ENCODE measurements around the gene SPHK1. TPM values are rescaled to one million over a fixed set of nuclear protein-coding genes. Genes with fewer than 3 reads are reported as not detected.

The SPHK1 gene
- total and polyA plus RNA-seq, 5 donors from 2014 or later = 0.09 to 0.52 (median 0.12) TPM; not detected in 2

DNA sequence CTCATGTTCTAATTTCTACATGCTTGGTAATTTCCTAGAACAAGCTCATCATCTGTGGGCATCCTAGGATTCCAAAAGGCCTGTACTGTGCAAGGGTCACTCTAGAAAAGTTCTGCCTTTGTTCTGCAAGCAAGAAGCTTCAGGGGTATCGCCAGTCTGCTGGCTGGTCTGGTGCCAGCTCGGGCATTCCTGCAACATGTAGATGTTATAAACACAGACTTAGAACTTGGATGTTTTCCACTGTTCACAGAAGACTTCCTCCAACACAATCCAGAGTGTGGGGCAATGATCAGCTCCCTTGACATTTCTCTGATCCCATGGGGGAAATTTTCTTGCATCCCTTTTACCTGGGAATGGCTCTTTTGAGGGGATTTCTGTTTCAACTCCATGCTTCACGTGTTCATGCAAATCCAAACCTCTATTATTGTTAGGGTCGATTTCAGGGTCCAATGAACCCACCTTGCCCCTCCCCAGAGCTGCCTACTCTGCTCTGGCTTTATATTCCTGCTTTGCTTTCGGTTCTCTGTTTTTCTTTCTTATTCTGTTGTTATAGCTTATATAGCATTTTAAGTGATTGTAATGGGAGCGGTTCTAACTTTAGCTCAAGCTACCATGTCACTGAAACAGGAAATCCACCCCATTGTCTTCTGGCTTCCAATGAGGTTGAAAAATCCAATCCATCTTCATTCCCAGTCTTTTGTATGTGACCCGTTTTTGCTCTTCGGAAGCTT, 43.3 kb downstream of the SPHK1 start:
- ATAC-seq (ENCODE audit: low read depth in 2 of 2) = no peak
- no peaks in the 10 kb centered on the region for H3K27me3 Mint-ChIP-seq
- peak overlapping the region in 1 of 3 donors; percentile 26 for H3K27ac Mint-ChIP-seq
- H3K4me3 Mint-ChIP-seq = no peak overlapping the region
- Histone ChIP-seq H3K27ac (ENCODE audit: insufficient read depth, low read length, poor library complexity, severe bottlenecking) (no peak overlapping the region), H3K4me3 (ENCODE audit: low read depth, low read length) (no peak overlapping the region), H3K4me1 (ENCODE audit: control insufficient read depth, insufficient read depth, low read length, poor library complexity, severe bottlenecking) (no peaks in the 10 kb centered on the region), H3K36me3 (ENCODE audit: control insufficient read depth, insufficient read depth, low read length) (no peaks in the 10 kb centered on the region), H3K9me3 (ENCODE audit: control insufficient read depth in 2 of 2, low read length in 2 of 2) (no peaks in the 10 kb centered on the region), H3K27me3 (ENCODE audit: control insufficient read depth, insufficient read depth, low read length) (no peaks in the 10 kb centered on the region)
- peaks cover 8% of the 10 kb centered on the region for H3K36me3 Mint-ChIP-seq
- H3K9me3 Mint-ChIP-seq = peaks cover 0 to 1% (median 0%) of the 10 kb centered on the region in 7 donors
- no peak for DNase-seq
- H3K4me1 Mint-ChIP-seq = peaks cover 8 to 26% (median 22%) of the 10 kb centered on the region in 4 donors

DNA sequence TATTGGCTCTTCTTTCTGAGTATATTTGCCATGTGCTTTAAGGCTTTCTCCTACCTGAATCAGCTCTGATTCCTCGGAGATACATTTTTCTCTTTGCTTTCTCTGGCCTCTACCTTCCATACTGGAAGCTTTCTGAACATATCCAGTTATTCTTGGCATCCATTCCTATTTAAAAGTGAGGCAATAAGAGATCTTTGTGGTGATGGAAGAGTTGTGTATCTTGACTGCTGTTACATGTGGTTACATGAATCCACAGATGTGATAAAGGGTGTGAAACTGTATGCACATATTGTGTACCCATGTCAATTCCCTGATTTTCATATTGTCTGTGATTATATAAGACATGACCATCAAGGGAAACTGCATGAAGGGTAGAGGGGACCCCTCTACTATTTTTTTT, 44.1 kb downstream of the SPHK1 start:
- Mint-ChIP-seq H3K36me3 (peaks cover 5% of the 10 kb centered on the region), H3K9me3 (peaks cover 0 to 1% (median 0%) of the 10 kb centered on the region in 7 donors), H3K4me1 (peaks cover 8 to 27% (median 20%) of the 10 kb centered on the region in 4 donors), H3K4me3 (no peak overlapping the region), H3K27ac (peak overlapping the region in 1 of 3 donors; percentile 56), H3K27me3 (no peaks in the 10 kb centered on the region)
- ATAC-seq (ENCODE audit: low read depth in 2 of 2) (no peak), DNase-seq (no peak)
- H3K4me1 ChIP-seq (ENCODE audit: control insufficient read depth, insufficient read depth, low read length, poor library complexity, severe bottlenecking) = no peaks in the 10 kb centered on the region
- no peak overlapping the region for H3K27ac ChIP-seq (ENCODE audit: insufficient read depth, low read length, poor library complexity, severe bottlenecking)
- no peaks in the 10 kb centered on the region for H3K27me3 ChIP-seq (ENCODE audit: control insufficient read depth, insufficient read depth, low read length)
- H3K4me3 ChIP-seq (ENCODE audit: low read depth, low read length) = no peak overlapping the region
- H3K9me3 ChIP-seq (ENCODE audit: control insufficient read depth in 2 of 2, low read length in 2 of 2) = no peaks in the 10 kb centered on the region
- no peaks in the 10 kb centered on the region for H3K36me3 ChIP-seq (ENCODE audit: control insufficient read depth, insufficient read depth, low read length)

DNA sequence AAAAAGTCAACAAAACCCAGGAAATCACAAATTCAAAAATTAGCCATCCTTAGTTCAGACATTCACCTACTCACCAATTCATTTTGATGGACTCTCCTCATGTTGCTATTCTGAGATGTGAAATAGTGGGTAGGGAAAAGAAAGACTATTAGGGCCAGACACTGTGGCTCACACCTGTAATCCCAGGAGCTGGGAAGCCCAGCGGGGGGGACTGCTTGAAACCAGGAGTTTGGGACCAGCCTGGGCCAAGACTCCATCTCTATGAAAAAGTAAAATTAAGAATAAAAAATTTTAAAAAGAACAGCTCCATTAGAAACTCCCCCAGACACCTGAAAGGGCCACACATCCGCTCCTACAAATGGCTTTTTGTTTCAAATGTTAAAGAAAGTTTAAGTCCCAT, 47.1 kb downstream of the SPHK1 start:
- Mint-ChIP-seq H3K4me1 (peaks cover 7 to 28% (median 22%) of the 10 kb centered on the region in 4 donors), H3K4me3 (no peak overlapping the region), H3K27ac (peak overlapping the region in 1 of 3 donors; percentile 54), H3K27me3 (no peaks in the 10 kb centered on the region), H3K9me3 (peaks cover 0 to 1% (median 0%) of the 10 kb centered on the region in 7 donors), H3K36me3 (peaks cover 13% of the 10 kb centered on the region)
- no peaks in the 10 kb centered on the region for H3K9me3 ChIP-seq (ENCODE audit: control insufficient read depth in 2 of 2, low read length in 2 of 2)
- H3K27me3 ChIP-seq (ENCODE audit: control insufficient read depth, insufficient read depth, low read length) = no peaks in the 10 kb centered on the region
- H3K36me3 ChIP-seq (ENCODE audit: control insufficient read depth, insufficient read depth, low read length) = peaks cover 9% of the 10 kb centered on the region
- DNase-seq (no peak), ATAC-seq (ENCODE audit: low read depth in 2 of 2) (no peak)
- H3K4me1 ChIP-seq (ENCODE audit: control insufficient read depth, insufficient read depth, low read length, poor library complexity, severe bottlenecking) = no peaks in the 10 kb centered on the region
- H3K4me3 ChIP-seq (ENCODE audit: low read depth, low read length) = no peak overlapping the region
- H3K27ac ChIP-seq (ENCODE audit: insufficient read depth, low read length, poor library complexity, severe bottlenecking) = no peak overlapping the region

DNA sequence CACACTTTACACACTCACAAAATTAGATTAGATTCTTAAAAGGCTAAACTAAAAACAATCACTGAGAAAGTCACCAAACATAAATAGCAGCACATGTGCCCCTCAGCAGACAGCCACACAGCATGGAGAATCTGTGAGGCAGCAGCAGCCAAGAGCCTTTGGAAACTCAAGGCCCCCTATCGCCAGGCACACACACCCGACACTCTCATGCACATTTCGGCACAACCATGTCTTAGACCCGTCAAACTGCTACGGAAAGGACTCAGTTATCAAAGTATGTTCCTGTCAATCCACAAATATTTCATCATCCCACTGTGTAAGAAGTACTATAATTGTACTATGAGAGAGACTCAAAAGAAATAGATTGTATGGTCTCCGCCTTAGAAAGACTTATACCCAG, 47.6 kb downstream of the SPHK1 start:
- DNase-seq (no peak), ATAC-seq (ENCODE audit: low read depth in 2 of 2) (no peak)
- H3K27ac ChIP-seq (ENCODE audit: insufficient read depth, low read length, poor library complexity, severe bottlenecking) = no peak overlapping the region
- H3K9me3 Mint-ChIP-seq = peaks cover 0 to 1% (median 0%) of the 10 kb centered on the region in 7 donors
- peak overlapping the region in 1 of 3 donors; percentile 54 for H3K27ac Mint-ChIP-seq
- no peaks in the 10 kb centered on the region for H3K4me1 ChIP-seq (ENCODE audit: control insufficient read depth, insufficient read depth, low read length, poor library complexity, severe bottlenecking)
- peaks cover 13% of the 10 kb centered on the region for H3K36me3 Mint-ChIP-seq
- H3K27me3 ChIP-seq (ENCODE audit: control insufficient read depth, insufficient read depth, low read length) = no peaks in the 10 kb centered on the region
- peaks cover 9% of the 10 kb centered on the region for H3K36me3 ChIP-seq (ENCODE audit: control insufficient read depth, insufficient read depth, low read length)
- no peak overlapping the region for H3K4me3 Mint-ChIP-seq
- peaks cover 2 to 26% (median 20%) of the 10 kb centered on the region in 4 donors for H3K4me1 Mint-ChIP-seq
- H3K9me3 ChIP-seq (ENCODE audit: control insufficient read depth in 2 of 2, low read length in 2 of 2) = no peaks in the 10 kb centered on the region
- H3K27me3 Mint-ChIP-seq = no peaks in the 10 kb centered on the region
- H3K4me3 ChIP-seq (ENCODE audit: low read depth, low read length) = no peak overlapping the region

DNA sequence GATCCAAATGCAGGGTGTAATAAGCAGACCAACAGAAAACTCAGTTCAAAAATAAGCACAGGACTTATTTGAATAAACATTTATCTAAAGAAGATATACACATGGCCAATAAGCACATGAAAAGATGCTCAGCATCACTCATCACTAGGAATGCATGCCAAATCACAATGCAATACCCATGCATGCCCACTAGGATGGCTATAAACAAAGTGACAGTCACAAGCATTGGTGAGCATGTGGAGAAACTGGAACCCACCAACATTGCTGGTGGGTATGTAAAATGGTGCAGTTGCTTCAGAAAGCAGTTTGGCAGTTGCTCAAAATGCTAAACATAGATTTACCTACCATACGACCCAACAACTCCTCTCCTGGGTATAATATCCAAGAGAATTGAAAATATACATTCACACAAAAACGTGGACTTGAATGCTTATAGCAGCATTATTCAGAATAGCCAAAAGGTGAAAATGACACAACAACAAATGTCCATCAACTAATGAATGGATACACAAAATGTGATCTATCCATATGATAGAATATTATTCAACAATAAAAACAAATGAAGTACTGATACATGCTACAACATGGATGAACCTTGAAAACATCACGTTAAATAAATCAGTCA, 48.4 kb downstream of the SPHK1 start:
- no peaks in the 10 kb centered on the region for H3K27me3 Mint-ChIP-seq
- H3K4me1 ChIP-seq (ENCODE audit: control insufficient read depth, insufficient read depth, low read length, poor library complexity, severe bottlenecking) = no peaks in the 10 kb centered on the region
- no peak overlapping the region for H3K27ac ChIP-seq (ENCODE audit: insufficient read depth, low read length, poor library complexity, severe bottlenecking)
- H3K36me3 Mint-ChIP-seq = peaks cover 13% of the 10 kb centered on the region
- H3K4me1 Mint-ChIP-seq = peaks cover 0 to 28% (median 17%) of the 10 kb centered on the region in 4 donors
- peaks cover 0 to 1% (median 0%) of the 10 kb centered on the region in 7 donors for H3K9me3 Mint-ChIP-seq
- no peak overlapping the region for H3K4me3 ChIP-seq (ENCODE audit: low read depth, low read length)
- H3K27me3 ChIP-seq (ENCODE audit: control insufficient read depth, insufficient read depth, low read length) = no peaks in the 10 kb centered on the region
- peaks cover 9% of the 10 kb centered on the region for H3K36me3 ChIP-seq (ENCODE audit: control insufficient read depth, insufficient read depth, low read length)
- no peak overlapping the region for H3K4me3 Mint-ChIP-seq
- H3K27ac Mint-ChIP-seq = peak overlapping the region in 1 of 3 donors; percentile 60
- H3K9me3 ChIP-seq (ENCODE audit: control insufficient read depth in 2 of 2, low read length in 2 of 2) = no peaks in the 10 kb centered on the region
- DNase-seq (peak in 1 of 3 donors; percentile 39), ATAC-seq (ENCODE audit: low read depth in 2 of 2) (no peak)

DNA sequence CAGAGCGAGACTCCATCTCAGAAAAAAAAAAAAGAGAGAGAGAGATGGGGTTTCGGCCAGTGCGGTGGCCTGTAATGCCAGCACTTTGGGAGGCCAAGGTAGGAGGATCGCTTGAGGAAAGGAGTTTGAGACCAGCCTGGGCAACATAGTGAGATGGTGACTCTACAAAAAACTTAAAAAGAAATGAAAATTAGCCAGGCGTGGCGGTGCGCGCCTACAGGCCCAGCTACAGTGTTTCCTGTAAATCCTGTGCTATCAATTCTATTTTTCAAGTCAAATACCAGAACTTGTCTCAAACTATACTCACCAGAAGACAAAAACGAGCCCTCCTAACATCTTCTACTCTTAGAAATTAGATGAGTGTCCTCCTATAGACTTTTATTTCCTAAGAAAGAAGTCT, 49.3 kb downstream of the SPHK1 start:
- Mint-ChIP-seq H3K27ac (no peak overlapping the region), H3K4me1 (peaks cover 0 to 33% (median 12%) of the 10 kb centered on the region in 4 donors), H3K27me3 (no peaks in the 10 kb centered on the region), H3K36me3 (peaks cover 13% of the 10 kb centered on the region), H3K4me3 (no peak overlapping the region), H3K9me3 (peaks cover 0 to 1% (median 0%) of the 10 kb centered on the region in 7 donors)
- H3K4me1 ChIP-seq (ENCODE audit: control insufficient read depth, insufficient read depth, low read length, poor library complexity, severe bottlenecking) = no peaks in the 10 kb centered on the region
- no peak overlapping the region for H3K27ac ChIP-seq (ENCODE audit: insufficient read depth, low read length, poor library complexity, severe bottlenecking)
- ATAC-seq (ENCODE audit: low read depth in 2 of 2) (no peak), DNase-seq (no peak)
- H3K4me3 ChIP-seq (ENCODE audit: low read depth, low read length) = no peak overlapping the region
- H3K27me3 ChIP-seq (ENCODE audit: control insufficient read depth, insufficient read depth, low read length) = no peaks in the 10 kb centered on the region
- no peaks in the 10 kb centered on the region for H3K9me3 ChIP-seq (ENCODE audit: control insufficient read depth in 2 of 2, low read length in 2 of 2)
- peaks cover 9% of the 10 kb centered on the region for H3K36me3 ChIP-seq (ENCODE audit: control insufficient read depth, insufficient read depth, low read length)

DNA sequence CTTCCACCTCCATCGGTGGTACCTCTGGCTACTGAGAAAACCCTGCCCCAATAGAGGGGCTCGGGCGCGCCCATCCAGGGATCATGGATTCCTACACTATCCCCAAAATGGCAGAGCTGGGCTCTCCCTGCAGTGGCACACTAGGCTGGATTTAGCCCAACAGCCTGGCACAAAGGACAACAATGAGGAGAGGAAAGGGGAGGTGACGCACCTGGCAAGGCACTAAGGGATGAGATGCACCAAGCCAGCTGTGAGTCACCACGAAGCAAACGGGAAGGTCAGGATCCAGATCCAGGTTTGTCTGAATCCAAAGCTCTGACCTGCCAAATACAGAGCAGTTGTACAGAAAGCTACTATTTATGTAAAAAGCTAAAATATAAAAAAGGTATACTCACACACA, 50.5 kb downstream of the SPHK1 start:
- Mint-ChIP-seq H3K4me3 (no peak overlapping the region), H3K4me1 (peaks cover 7 to 39% (median 18%) of the 10 kb centered on the region in 4 donors), H3K9me3 (peaks cover 0 to 1% (median 0%) of the 10 kb centered on the region in 7 donors)

More for the DNA sequence above, 50.5 kb downstream of the SPHK1 start:
- no peak for DNase-seq
- Histone ChIP-seq H3K36me3 (ENCODE audit: control insufficient read depth, insufficient read depth, low read length) (peaks cover 9% of the 10 kb centered on the region), H3K27me3 (ENCODE audit: control insufficient read depth, insufficient read depth, low read length) (no peaks in the 10 kb centered on the region), H3K27ac (ENCODE audit: insufficient read depth, low read length, poor library complexity, severe bottlenecking) (no peak overlapping the region), H3K4me1 (ENCODE audit: control insufficient read depth, insufficient read depth, low read length, poor library complexity, severe bottlenecking) (no peaks in the 10 kb centered on the region), H3K9me3 (ENCODE audit: control insufficient read depth in 2 of 2, low read length in 2 of 2) (no peaks in the 10 kb centered on the region), H3K4me3 (ENCODE audit: low read depth, low read length) (no peak overlapping the region)
- Mint-ChIP-seq H3K36me3 (peaks cover 14% of the 10 kb centered on the region), H3K27me3 (no peaks in the 10 kb centered on the region), H3K27ac (no peak overlapping the region)
- no peak for ATAC-seq (ENCODE audit: low read depth in 2 of 2)
